CD4-positive, alpha-beta T cell treated with Interleukin-12 subunit alpha and Interleukin-12 subunit beta, for 1 hour (primary cell): ENCODE results near the gene GAB2.

Experiments used
- DNase-seq: peaks from one replicate; pipeline ENCODE4 v3.0.0-alpha.2; 2020

The GAB2 gene

DNA sequence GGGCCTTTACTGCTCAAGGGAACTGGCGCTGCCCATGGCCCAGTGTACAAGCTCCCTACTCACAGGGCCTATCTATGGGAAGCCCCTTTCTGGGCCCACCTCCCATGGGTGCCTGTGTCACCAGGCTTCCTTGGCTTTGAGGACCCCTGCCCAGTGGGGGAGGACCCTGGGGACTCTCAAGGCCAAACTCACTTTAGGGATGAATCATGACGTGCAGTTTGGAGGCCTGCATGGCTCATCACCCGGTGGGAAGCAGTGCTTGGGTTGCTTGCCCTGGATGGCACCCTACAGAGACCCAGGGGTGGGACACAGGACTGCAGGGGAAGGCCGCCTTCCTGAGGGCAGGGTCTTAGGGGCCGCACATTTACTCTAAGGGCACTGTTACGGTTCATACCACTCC is 245.7 kb downstream of the GAB2 start:
- DNase-seq = no peak

DNA sequence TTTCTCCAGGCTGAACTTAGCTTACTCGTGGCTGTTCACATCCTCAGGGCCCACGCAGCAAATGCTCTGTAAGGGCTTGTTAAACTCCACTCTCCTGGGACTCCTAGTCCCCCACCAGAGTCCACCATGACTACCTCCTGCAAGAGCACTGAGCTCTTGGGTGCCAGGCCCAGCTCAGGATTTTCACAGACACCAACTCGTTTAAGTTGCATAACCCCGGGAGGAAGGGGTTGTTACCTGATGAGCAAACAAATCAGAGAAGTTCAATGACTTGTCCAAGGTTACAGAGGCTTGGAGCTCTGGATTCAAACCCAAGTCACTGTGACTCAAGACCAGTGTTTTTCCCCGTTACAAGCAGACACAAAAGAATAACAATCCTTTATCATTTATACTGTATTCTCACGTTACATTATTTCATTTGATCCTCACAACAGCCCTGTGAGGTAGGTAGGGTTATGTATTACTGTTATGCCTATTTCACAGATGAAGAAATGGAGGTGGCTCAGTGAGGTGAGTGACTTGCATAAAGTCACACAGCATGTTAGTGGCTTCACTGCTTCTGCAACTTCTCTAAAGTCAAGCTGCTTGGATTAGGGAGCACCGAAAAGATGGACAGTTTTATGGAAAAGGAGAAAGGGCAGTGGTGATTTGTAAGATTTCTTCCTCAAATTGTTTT is 246.6 kb downstream of the GAB2 start:
- no peak for DNase-seq

DNA sequence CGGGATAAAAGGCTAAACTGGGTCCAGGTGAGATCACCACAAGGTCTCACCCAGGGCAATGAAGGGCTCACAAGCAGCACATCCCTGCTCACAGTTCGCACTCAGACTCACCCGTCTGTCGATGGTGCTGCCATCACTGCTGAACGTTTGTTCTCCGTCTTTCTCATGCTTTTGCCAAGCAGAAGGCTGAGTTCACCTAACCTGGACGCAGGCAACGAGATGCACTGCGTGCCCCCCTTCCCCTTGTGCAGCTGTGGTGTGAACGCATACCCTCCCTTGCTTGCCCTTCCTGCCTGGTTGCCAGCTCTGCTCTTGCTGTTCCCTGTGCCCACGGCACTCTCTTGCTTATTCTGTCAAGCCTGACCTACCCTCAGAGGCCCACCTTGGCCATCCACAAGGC is 247.2 kb downstream of the GAB2 start:
- DNase-seq = no peak

DNA sequence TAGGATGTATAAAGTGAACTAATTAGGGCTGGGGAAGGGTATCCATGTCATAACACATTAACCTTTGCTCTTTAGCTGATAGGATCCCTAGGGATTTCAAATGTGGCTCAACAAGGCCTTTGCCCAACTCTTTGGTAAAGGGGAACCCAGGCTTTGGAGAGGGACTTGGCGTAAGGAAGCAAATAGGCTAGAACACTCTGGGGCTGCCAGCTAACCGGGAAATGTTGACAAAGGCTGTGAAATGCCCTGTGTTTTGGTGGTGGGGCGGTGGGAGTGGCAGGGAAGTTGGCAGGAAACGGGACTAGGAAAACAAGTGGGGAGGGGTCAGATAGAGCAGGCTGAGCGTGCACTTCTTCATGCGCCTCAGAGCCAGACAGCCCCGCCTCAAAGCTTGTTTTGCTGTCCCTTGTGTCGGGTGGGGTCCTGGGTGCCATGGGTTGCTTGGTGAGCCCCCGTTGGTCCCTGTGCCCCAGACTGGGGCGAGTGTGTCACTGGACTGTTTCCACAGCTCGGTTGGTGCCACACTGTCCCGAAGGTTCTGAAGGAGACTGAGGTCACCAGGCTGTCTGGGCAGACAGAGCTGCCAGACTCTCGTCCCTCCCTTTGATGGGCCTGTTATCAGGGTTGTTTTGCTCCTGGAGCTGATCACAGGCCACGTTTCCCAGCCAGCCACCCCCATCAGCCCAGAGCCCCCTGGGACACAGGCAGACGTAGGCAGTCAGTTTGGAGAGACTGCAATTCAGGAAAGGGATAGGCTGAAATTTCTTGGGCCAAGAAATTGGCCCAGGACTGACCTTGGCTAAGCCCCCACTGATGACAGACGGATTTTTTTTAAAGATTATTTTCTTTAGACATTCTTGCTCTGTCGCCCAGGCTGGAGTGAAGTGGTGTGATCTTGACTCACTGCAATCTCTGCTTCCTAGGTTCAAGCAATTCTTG is 248.8 kb downstream of the GAB2 start:
- DNase-seq = no peak

DNA sequence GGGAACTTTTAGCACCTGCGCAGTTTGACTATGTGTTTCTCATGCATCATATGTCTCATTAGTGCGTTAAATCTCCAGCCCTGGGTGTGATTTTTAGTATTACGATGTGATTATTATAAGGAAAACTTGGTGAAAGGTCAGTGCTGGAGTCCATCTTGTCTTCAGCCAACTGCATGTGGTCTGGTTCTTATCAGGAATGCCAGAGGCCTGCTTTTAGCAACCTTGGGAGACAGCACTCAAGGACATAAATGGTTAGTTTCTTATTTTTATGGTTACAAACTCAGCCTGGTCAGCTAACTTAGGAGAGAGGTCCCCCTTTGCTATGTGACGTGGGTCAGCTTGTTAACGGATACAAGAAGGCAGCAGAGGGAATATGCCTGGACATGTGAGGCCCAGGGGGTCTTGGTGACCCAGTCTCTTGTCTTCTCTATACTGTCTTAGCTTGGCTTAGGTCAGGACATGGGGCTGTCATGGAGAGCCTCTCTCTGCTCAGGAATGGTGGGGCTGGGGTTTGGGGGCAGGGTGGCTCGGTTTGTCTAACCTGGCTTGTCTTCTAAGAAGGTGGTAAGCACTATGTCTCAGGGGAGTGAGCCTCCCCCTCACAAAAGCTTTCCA is 250.7 kb downstream of the GAB2 start:
- DNase-seq = no peak
